ENCODE data around the gene SPATA22. TPM values are rescaled to one million over a fixed set of nuclear protein-coding genes. Genes with fewer than 3 reads are reported as not detected.

SPATA22 gene
- polyA plus RNA-seq, 1 donor (not counting 4 experiments of a cell fraction or from before 2014, with no cell fraction given), result not detected

- TF ChIP-seq CTCF (optimal IDR thresholded peaks at IDR 0.05 in 1 of 3, IDR thresholded peaks at IDR 0.05 in 1 of 3, conservative IDR thresholded peaks at IDR 0.05 in 1 of 3; ENCODE audit: extremely low read depth in 1 of 3, insufficient read depth in 2 of 3, low read length in 3 of 3) (no peak), EZH2 (IDR thresholded peaks at IDR 0.05; ENCODE audit: low read length) (no peak)
- Histone ChIP-seq H3K79me2 (ENCODE audit: control insufficient read depth, insufficient read depth, low read length) (no peaks in the 10 kb centered on the region), H3K4me3 (ENCODE audit: control insufficient read depth in 2 of 3, extremely low read depth in 1 of 3, insufficient read depth in 2 of 3, low read depth in 1 of 3, low read length in 3 of 3) (no peak overlapping the region), H3K9me3 (ENCODE audit: control insufficient read depth, low read depth, low read length) (no peaks in the 10 kb centered on the region), H3K36me3 (ENCODE audit: control insufficient read depth in 2 of 2, extremely low read depth in 1 of 2, insufficient read depth in 2 of 2, low read length in 2 of 2) (no peaks in the 10 kb centered on the region), H3K27me3 (ENCODE audit: control insufficient read depth, extremely low read depth, insufficient read depth, low read length) (peaks cover 9% of the 10 kb centered on the region), H2AFZ (ENCODE audit: control insufficient read depth, low read length) (no peak overlapping the region), H3K4me2 (ENCODE audit: control insufficient read depth, extremely low read depth, insufficient read depth, low read depth, low read length) (no peak overlapping the region), H3K9me1 (ENCODE audit: control insufficient read depth, extremely low read depth, insufficient read depth, low read length) (no peaks in the 10 kb centered on the region), H3K27ac (ENCODE audit: control insufficient read depth, insufficient read depth, low read length) (no peak overlapping the region), H3K4me1 (ENCODE audit: control insufficient read depth, extremely low read depth, insufficient read depth, low read length) (no peaks in the 10 kb centered on the region), H3K9ac (ENCODE audit: control insufficient read depth, extremely low read depth, insufficient read depth, low read length) (no peak overlapping the region), H4K20me1 (ENCODE audit: control insufficient read depth, extremely low read depth, insufficient read depth, low read length) (no peaks in the 10 kb centered on the region)
- dilution Hi-C loops (cut with MboI; ENCODE audit: extremely low pct_ligation_motif_present, low sequenced_read_pairs), result no loop called here
- DNase-seq (ENCODE audit: low read depth, low spot score) (no peak), FAIRE-seq (no peak)
Observed at GRCh38 chr17:3482852-3483251, 11.2 kb upstream of the SPATA22 start.

GRCh38 chr17:3479988-3480387 is 8.4 kb upstream of the SPATA22 start:
- FAIRE-seq (no peak), DNase-seq (ENCODE audit: low read depth, low spot score) (no peak)
- Histone ChIP-seq H3K27ac (ENCODE audit: control insufficient read depth, insufficient read depth, low read length) (no peak overlapping the region), H3K9me1 (ENCODE audit: control insufficient read depth, extremely low read depth, insufficient read depth, low read length) (no peaks in the 10 kb centered on the region), H2AFZ (ENCODE audit: control insufficient read depth, low read length) (no peak overlapping the region), H3K4me3 (ENCODE audit: control insufficient read depth in 2 of 3, extremely low read depth in 1 of 3, insufficient read depth in 2 of 3, low read depth in 1 of 3, low read length in 3 of 3) (no peak overlapping the region), H3K79me2 (ENCODE audit: control insufficient read depth, insufficient read depth, low read length) (no peaks in the 10 kb centered on the region), H4K20me1 (ENCODE audit: control insufficient read depth, extremely low read depth, insufficient read depth, low read length) (no peaks in the 10 kb centered on the region), H3K9ac (ENCODE audit: control insufficient read depth, extremely low read depth, insufficient read depth, low read length) (no peak overlapping the region), H3K4me1 (ENCODE audit: control insufficient read depth, extremely low read depth, insufficient read depth, low read length) (peaks cover 6% of the 10 kb centered on the region), H3K36me3 (ENCODE audit: control insufficient read depth in 2 of 2, extremely low read depth in 1 of 2, insufficient read depth in 2 of 2, low read length in 2 of 2) (no peaks in the 10 kb centered on the region), H3K9me3 (ENCODE audit: control insufficient read depth, low read depth, low read length) (no peaks in the 10 kb centered on the region), H3K27me3 (ENCODE audit: control insufficient read depth, extremely low read depth, insufficient read depth, low read length) (peaks cover 9% of the 10 kb centered on the region), H3K4me2 (ENCODE audit: control insufficient read depth, extremely low read depth, insufficient read depth, low read depth, low read length) (no peak overlapping the region)
- dilution Hi-C loops (cut with MboI; ENCODE audit: extremely low pct_ligation_motif_present, low sequenced_read_pairs), result no loop called here
- TF ChIP-seq EZH2 (IDR thresholded peaks at IDR 0.05; ENCODE audit: low read length), result no peak
- no peak for TF ChIP-seq CTCF (optimal IDR thresholded peaks at IDR 0.05 in 1 of 3, IDR thresholded peaks at IDR 0.05 in 1 of 3, conservative IDR thresholded peaks at IDR 0.05 in 1 of 3; ENCODE audit: extremely low read depth in 1 of 3, insufficient read depth in 2 of 3, low read length in 3 of 3)

Data from keratinocyte (primary cell).